ENCODE results near the gene SMTNL1.
A peak's percentile ranks its signal among the peaks of the same experiment; 100 is the strongest.

SMTNL1 gene

DNA sequence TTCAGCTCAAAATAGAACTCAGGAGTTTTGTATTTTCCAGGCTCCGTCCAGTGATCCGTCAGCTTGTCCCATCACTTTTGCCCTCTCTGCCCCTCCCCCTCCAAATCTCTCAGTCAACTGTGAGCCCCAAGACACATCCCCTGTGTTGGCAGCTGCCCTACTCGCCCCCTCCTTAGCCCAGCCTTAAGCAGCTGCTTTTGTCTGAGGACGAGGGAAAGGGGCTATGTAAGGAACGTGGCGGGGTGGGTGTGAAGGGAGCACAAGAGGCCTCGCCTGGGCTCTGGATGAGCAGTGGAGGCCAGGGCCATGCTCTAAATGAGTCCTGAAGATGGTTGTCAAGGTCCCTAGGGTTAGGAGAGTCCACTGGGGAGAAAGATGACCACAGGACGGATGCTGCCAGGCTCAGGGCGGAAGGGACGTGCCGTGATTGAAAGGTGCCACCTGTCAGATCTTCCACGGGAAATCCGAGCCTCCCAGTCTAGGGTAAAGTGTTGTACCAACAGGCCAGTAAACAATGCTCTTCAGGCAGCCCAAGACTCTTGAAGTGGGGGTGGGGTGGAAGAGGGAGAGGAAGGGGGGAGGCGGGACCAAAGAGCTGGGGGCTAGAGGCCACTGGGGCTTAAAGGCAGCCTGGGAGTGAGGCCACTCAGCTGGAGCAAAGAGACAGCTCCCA is at the start of gene SMTNL1:
SMTNL1 (plus strand) TSS at position 649 of the 673 bp plus-strand sequence. CDS start 5,048 bp downstream, outside the sequence.
- DNase-seq, result no peak

DNA sequence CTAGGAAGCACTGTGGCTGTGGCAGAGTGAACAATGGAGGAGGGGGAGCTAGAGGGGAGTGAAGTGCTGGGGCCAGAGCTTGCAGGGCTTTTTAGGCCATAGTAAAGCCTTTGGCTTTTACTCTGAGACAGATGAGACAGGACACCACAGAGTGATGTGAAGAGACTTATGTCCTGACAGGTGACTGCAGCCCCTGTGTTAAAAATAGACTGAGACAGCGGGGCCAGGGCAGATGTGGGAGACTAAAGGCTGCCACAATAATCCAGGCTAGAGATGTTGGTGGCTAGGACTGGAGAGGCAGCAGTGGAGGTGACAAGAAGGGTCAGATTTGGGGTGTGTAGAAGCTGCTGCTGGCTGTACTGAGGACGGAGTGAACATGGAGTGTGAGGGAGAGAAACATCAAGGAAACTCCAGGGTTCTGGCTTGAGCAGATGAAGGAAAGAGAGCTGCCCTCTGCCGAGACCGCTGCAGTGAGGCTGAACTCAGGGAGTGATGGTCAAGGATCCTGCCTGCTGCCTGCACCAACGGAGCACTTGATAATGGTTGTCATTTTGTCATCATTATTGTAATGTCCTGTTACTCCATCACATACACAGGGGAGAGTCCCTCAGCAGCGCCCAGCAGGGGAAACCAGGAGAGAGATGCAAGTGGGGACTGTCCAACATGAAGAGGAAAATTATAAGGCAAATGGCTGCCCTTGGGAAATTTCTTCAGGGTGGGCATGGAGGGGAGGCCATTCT is 49.3 kb upstream of the SMTNL1 start:
- no peak for DNase-seq

DNA sequence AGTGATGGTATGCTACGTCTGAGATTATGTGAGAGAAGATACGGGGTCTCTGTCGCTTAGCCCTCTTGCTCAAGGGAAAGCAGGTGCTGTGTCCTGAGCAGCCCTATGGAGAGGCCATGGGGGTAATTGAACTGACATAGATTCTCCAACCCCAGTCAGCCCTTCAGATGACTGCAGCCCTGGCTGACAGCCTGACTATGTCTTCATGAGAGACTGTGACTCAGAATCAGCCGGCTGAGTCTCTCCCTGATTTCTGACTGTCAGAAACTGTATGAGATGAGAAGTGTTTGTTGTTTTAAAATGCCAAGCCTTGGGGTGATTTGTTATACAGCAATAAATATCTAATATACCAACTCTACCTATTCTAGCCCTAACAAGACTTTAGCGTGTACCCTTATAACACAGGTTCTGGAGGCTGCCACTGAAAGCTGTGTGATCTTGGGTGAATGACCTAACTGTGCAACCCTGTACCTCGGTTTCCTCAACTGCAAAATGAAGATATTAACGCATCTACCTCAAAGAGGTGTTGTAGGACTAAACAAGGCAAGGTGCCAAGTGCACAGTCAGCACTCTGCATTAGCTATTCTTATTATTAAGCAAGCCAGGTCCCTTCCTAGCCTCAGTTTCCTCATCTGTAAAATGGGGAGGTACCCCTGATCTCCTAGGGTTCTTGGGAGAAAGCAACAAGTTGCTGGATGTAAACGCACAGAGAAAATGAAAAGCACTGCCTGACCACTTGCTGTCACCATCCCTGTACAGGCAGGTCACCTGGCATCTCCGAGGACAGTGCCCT is 46.7 kb upstream of the SMTNL1 start:
- no peak for DNase-seq

GRCh38 chr11:57491371-57492061 is 45.9 kb upstream of the SMTNL1 start:
- peak; percentile 34 for DNase-seq

GRCh38 chr11:57493507-57494503 is 43.6 kb upstream of the SMTNL1 start:
- DNase-seq, result peak; percentile 42

GRCh38 chr11:57496109-57496820 is 41.1 kb upstream of the SMTNL1 start:
- no peak for DNase-seq

DNA sequence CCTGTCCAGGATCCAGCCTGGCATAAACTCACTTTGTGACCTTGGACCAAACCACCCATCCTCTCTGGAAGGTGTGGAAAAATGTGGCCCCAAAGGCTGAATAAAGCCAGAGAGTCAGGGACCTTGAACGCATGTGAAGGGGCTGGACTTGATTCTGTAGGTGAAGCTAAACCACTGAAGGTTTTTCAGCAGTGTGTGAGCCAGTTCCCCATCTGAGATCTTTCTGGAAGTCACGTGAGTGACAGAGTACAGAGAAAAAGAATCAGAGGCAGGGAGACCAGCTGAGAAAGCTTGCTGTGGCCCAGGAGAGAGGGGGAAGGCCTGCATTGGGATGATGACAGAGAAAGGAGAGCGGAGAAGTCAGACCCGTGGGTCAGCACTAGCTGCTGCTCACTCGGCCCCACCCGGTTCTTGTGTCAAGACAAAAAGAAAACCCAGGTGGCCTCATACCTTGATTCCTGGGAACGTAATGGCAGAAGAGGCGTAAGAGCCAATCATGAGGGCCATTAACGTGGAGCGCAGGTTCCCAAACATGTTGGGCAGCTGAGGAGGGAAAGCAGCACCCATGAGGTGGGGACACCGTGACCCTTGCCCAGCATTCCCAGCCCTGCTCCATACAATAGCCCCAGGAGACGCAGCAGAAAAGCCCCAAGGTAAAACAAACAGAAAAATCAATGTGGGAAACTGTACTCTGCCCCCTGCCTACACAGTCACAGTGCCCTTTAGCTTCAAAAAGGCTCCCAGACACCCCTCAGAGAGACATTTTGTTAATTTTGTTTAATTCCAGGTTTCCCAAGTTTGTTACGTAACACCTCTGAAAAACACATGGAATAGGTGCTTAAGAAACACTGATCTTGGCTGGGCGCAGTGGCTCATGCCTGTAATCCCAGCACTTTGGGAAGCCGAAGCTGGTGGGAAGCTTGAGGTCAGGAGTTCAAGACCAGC is 39.8 kb upstream of the SMTNL1 start:
- no peak for DNase-seq

DNA sequence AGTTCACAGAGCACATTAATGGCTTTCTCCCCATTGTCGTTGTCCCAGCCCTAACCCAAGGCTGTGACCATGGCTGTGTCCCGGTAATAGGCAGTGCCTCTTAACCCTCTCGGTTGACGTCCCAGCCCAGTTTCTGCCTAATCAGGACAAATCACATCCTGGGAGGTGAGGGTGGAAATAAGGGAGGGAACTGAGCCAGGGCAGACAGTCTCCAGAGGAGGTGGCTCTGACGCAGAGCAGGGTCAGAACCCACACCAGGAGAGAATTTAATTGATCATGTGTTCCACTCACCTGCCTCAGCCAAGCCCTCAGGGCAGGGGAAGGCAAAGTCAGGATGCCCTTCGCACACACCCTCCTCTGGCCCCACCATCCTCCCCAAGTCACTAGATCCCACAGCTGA is 38.9 kb upstream of the SMTNL1 start:
- DNase-seq, result no peak

DNA sequence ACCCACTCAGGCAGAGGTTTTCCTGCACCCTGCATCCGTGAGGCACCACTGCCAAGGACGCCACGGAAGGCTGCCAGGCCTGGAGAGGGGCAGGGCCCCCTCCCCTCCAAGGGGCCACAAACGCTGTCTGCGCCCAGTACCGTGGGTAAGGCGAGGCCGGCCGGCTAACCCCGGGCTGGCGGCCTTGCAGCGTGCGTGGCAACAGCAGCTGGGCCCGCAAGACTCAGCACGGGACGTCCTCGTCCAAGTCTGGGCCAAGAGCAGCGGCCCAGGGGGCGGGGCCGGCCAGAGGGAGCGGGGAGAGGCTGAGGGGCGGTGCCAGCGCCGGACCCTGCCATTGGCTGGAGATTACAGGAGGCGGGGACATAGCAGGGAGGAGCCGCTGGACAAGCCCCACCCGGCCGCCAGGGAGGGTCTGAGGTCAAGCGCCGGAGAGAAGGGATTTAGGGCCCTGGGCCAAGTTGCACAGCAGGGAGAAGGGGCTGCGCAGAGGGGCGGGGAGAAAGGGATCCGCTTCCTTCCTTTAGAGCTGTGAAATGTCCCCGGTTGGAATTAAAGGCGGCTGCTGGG is 37.9 kb upstream of the SMTNL1 start:
- peak; percentile 93 for DNase-seq

- no peak for DNase-seq
Measured at GRCh38 chr11:57499983-57500461, 37.4 kb upstream of the SMTNL1 start.

- DNase-seq, result no peak
Measured at GRCh38 chr11:57500515-57500914, 36.9 kb upstream of the SMTNL1 start.

DNA sequence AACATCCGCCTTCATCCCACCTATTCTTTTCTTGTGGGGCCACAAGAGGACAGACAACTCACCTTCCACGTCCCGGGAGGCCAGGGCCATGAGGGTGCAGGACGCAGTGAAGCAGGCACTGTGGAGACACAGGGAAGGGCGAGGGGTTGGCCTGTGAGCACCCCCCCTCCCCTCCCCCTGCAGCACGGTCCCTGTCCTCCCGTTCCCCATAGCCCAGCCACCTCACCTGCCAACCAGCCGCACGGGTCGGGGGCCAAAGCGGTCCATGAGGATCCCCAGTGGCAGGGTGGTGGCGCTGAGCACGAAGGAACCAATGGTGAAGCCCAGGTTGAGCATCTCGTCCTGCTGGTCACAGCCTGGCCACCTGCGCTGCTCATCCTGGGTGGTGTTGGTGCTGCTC is 36.5 kb upstream of the SMTNL1 start:
- DNase-seq, result no peak

DNA sequence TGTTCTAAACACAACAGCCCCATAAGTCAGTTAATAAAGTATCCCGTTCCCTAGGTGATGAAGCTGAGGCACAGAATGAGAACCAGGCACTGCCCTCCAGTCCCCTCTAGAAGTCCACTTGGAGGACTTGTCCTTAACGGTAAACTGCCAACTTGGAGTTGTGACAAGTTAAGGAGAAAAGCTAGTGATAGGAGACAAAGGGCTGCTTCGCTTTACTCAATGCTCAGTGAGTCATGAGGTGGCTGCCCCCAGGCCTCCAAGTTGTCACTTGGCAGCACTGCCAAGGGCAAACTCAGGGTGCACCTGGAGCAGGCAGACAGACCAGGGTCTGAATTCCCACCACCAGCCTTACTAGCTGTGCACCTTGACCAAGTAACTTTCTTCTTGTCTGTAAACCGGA is 35.4 kb upstream of the SMTNL1 start:
- DNase-seq, result no peak

GRCh38 chr11:57502376-57502775 is 35.0 kb upstream of the SMTNL1 start:
- no peak for DNase-seq

DNA sequence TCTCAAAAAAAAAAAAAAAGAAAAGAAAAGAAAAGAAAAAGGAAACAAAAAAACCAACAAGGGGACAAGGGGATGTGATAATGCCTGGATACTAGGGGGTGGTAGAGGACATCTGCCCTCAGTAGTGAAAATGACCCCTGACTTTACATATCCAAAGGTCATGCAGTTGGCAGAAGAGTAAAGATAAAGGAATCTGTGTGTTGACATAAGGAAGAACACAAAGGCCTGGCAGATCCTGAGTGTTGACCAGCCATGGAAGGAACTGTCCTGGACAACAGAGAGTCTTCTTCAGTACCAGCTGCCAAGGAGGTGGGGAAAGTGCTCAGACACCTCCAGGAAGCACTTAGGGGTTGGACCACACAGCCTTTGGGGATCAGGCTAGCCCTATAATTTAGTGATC is 34.5 kb upstream of the SMTNL1 start:
- no peak for DNase-seq

DNA sequence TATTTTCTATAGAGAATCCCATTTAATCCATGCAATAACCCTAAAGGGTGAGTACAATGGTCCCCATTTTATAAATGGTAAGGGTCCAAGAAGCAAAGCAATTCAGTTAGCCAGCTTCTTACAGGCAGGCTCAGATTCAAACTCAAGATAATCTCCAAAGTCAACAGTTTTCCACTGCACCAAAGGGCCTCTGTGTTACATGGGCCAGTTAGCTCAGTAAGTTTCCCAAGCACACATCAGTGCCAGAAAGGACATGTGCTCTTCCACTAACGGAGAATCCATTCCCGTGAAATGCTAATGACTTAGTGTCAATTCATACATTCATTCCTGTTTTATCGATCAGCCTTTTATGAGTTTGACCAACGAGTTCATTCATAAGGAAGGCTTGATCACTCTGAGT is 32.9 kb upstream of the SMTNL1 start:
- no peak for DNase-seq

DNA sequence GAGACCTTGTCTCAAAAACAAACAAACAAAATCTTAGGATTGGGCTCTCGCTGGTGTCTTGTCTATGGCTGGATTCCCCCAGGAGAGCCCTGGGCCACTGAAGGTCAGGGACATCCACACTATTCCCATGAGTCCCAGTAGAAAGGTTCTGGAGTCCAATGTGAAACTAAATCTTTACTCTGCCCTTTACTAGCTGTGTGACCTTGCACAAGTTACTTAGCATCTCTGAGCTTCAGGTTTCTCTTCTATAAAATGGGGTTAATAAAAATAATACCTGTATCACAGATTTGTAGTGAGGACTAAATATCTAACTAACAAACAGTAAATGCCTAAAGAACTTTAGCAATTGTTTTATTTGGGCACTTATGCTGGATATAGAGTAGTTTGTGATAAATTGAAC is 30.9 kb upstream of the SMTNL1 start:
- DNase-seq, result no peak

DNA sequence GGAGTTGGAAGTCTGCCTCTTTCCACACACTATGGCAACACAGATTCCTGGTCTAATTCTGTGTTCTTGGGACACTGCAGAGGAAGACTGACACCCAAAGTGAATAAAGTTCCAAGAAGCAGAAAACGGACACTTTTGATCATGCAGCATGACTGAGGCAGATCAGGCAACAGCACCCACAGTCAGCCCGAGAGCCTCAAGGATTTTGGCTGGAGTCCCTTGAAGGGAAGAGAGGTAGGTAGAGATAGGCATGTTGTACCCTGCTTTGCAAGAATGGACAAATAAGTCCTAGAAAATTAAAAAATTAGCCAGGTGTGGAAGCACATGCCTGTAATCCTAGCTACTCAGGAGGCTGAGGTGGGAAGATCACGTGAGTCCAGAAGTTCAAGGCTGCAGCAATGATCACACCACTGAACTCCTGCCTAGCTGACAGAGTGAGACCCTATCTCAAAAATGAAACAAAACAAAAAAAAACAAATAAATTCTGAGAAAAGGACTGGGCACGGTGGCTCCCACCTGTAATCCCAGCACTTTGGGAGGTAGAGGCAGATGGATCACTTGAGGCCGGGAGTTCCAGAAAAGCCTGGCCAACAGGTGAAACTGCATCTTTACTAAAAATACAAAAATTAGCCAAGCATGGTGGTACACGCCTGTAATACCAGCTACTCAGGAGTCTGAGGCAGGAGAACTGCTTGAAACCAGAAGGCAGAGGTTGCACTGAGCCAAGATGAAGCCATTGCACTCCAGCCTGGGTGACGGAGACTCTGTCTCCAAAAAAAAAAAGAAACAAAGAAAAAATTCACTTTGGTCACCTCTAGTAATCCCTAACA is 28.8 kb upstream of the SMTNL1 start:
- DNase-seq, result no peak

Measured in NCI-H1092 (cell line).